ENCODE measurements around the gene PCDHA6. TPM values are rescaled to one million over a fixed set of nuclear protein-coding genes. Genes with fewer than 3 reads are reported as not detected.
"Not testable (repeated sequence)": the region's sequence is repeated elsewhere in the genome, so short reads cannot be mapped to it uniquely, and the experiment has no call there.

Gene PCDHA6
- total RNA-seq, 1 experiment from 2014 or later: 1.0 TPM

GRCh38 chr5:140796718-140797095 lies 31.1 kb upstream of the PCDHA6 start:
- CTCF ChIA-PET: interaction anchor here (0.7 kb wide), 1 partner anchor 9 kb away, joined by 3 read pairs; no protein-coding TSS in a partner anchor
- Mint-ChIP-seq H3K4me3 (ENCODE audit: unreplicated experiment) (no peak overlapping the region), H3K9me3 (ENCODE audit: unreplicated experiment) (peaks cover 15% of the 10 kb centered on the region), H3K4me1 (ENCODE audit: insufficient read depth, unreplicated experiment) (no peaks in the 10 kb centered on the region), H3K27me3 (ENCODE audit: insufficient read depth, unreplicated experiment) (no peaks in the 10 kb centered on the region), H3K27ac (ENCODE audit: low read depth, unreplicated experiment) (no peak overlapping the region), H3K36me3 (ENCODE audit: insufficient read depth, unreplicated experiment) (no peaks in the 10 kb centered on the region)
- no peak for DNase-seq (ENCODE audit: unreplicated experiment)
- TF ChIP-seq CTCF (IDR thresholded peaks at IDR 0.05; ENCODE audit: unreplicated experiment): no peak
- no TSS peak for BruUV-seq (replicated peaks)
- intact Hi-C loops (cut with micrococcal nuclease): no loop called here
- POLR2A ChIA-PET: no interaction called here

GRCh38 chr5:140800816-140801493 lies 26.8 kb upstream of the PCDHA6 start, which contains the start of gene PCDHA3:
PCDHA3 (plus strand) TSS chr5:140801057.
- no peak within 1 kb of the TSS for H3K4me3 Mint-ChIP-seq (ENCODE audit: unreplicated experiment)
- H3K9me3 Mint-ChIP-seq (ENCODE audit: unreplicated experiment): peaks cover 7% of the 10 kb centered on the region
- BruUV-seq (replicated peaks): no TSS peak
- TF ChIP-seq CTCF (IDR thresholded peaks at IDR 0.05; ENCODE audit: unreplicated experiment): no peak
- H3K27ac Mint-ChIP-seq (ENCODE audit: low read depth, unreplicated experiment): no peak within 1 kb of the TSS
- ChIA-PET CTCF (no interaction called here), POLR2A (no interaction called here)
- no peak for DNase-seq (ENCODE audit: unreplicated experiment)
- H3K4me1 Mint-ChIP-seq (ENCODE audit: insufficient read depth, unreplicated experiment): no peaks in the 10 kb centered on the region
- intact Hi-C loops (cut with micrococcal nuclease): no loop called here
- H3K27me3 Mint-ChIP-seq (ENCODE audit: insufficient read depth, unreplicated experiment): no peaks in the 10 kb centered on the region
- no peaks in the 10 kb centered on the region for H3K36me3 Mint-ChIP-seq (ENCODE audit: insufficient read depth, unreplicated experiment)

GRCh38 chr5:140801494-140801841 lies 26.3 kb upstream of the PCDHA6 start:
- intact Hi-C loops (cut with micrococcal nuclease): no loop called here
- POLR2A ChIA-PET: no interaction called here
- Mint-ChIP-seq H3K4me3 (ENCODE audit: unreplicated experiment) (no peak overlapping the region), H3K9me3 (ENCODE audit: unreplicated experiment) (peaks cover 7% of the 10 kb centered on the region), H3K4me1 (ENCODE audit: insufficient read depth, unreplicated experiment) (no peaks in the 10 kb centered on the region), H3K36me3 (ENCODE audit: insufficient read depth, unreplicated experiment) (no peaks in the 10 kb centered on the region), H3K27ac (ENCODE audit: low read depth, unreplicated experiment) (no peak overlapping the region), H3K27me3 (ENCODE audit: insufficient read depth, unreplicated experiment) (no peaks in the 10 kb centered on the region)
- no TSS peak for BruUV-seq (replicated peaks)
- CTCF ChIA-PET: interaction anchor here (0.7 kb wide), 1 partner anchor 768 kb away, joined by 5 read pairs; no protein-coding TSS in a partner anchor
- TF ChIP-seq CTCF (IDR thresholded peaks at IDR 0.05; ENCODE audit: unreplicated experiment): no peak
- DNase-seq (ENCODE audit: unreplicated experiment): no peak

GRCh38 chr5:140802381-140802780 lies 25.4 kb upstream of the PCDHA6 start:
- H3K4me3 Mint-ChIP-seq (ENCODE audit: unreplicated experiment); H3K36me3 Mint-ChIP-seq (ENCODE audit: insufficient read depth, unreplicated experiment); H3K9me3 Mint-ChIP-seq (ENCODE audit: unreplicated experiment); intact Hi-C loops (cut with micrococcal nuclease); DNase-seq (ENCODE audit: unreplicated experiment); BruUV-seq (replicated peaks); H3K27ac Mint-ChIP-seq (ENCODE audit: low read depth, unreplicated experiment); POLR2A ChIA-PET; H3K27me3 Mint-ChIP-seq (ENCODE audit: insufficient read depth, unreplicated experiment); H3K4me1 Mint-ChIP-seq (ENCODE audit: insufficient read depth, unreplicated experiment): not testable (repeated sequence)
- CTCF ChIA-PET: interaction anchor here (0.6 kb wide), 2 partner anchors 175 to 240 kb away, joined by 3 read pairs; no protein-coding TSS in a partner anchor
